Measurements from ENCODE around the gene NFYC.
A peak's percentile ranks its signal among the peaks of the same experiment; 100 is the strongest.

NFYC gene

GRCh38 chr1:40679165-40679953 lies 12.1 kb upstream of the NFYC start:
- no peak for DNase-seq (ENCODE audit: low read depth)
- no peak for TF ChIP-seq CTCF (IDR thresholded peaks at IDR 0.05; ENCODE audit: control insufficient read depth, insufficient read depth, low read depth, low read length, missing control alignments)
- no peak overlapping the region for H3K4me3 ChIP-seq (ENCODE audit: control insufficient read depth, low read depth, low read length)

- DNase-seq (ENCODE audit: low read depth): no peak
- TF ChIP-seq CTCF (IDR thresholded peaks at IDR 0.05; ENCODE audit: control insufficient read depth, insufficient read depth, low read depth, low read length, missing control alignments): no peak
- H3K4me3 ChIP-seq (ENCODE audit: control insufficient read depth, low read depth, low read length): no peak overlapping the region
These were observed 6.8 kb upstream of the NFYC start for GRCh38 chr1:40684669-40685068.

GRCh38 chr1:40687059-40687458 lies 4.4 kb upstream of the NFYC start:
- H3K4me3 ChIP-seq (ENCODE audit: control insufficient read depth, low read depth, low read length): no peak overlapping the region
- DNase-seq (ENCODE audit: low read depth): no peak
- TF ChIP-seq CTCF (IDR thresholded peaks at IDR 0.05; ENCODE audit: control insufficient read depth, insufficient read depth, low read depth, low read length, missing control alignments): no peak

GRCh38 chr1:40687661-40688060 lies 3.8 kb upstream of the NFYC start:
- no peak overlapping the region for H3K4me3 ChIP-seq (ENCODE audit: control insufficient read depth, low read depth, low read length)
- no peak for DNase-seq (ENCODE audit: low read depth)
- no peak for TF ChIP-seq CTCF (IDR thresholded peaks at IDR 0.05; ENCODE audit: control insufficient read depth, insufficient read depth, low read depth, low read length, missing control alignments)

GRCh38 chr1:40689737-40690136 lies 1.8 kb upstream of the NFYC start:
- no peak overlapping the region for H3K4me3 ChIP-seq (ENCODE audit: control insufficient read depth, low read depth, low read length)
- TF ChIP-seq CTCF (IDR thresholded peaks at IDR 0.05; ENCODE audit: control insufficient read depth, insufficient read depth, low read depth, low read length, missing control alignments): no peak
- no peak for DNase-seq (ENCODE audit: low read depth)

- peak overlapping the region; percentile 73 for H3K4me3 ChIP-seq (ENCODE audit: control insufficient read depth, low read depth, low read length)
- no peak for DNase-seq (ENCODE audit: low read depth)
- TF ChIP-seq CTCF (IDR thresholded peaks at IDR 0.05; ENCODE audit: control insufficient read depth, insufficient read depth, low read depth, low read length, missing control alignments): no peak
These were observed 550 bp upstream of the NFYC start for GRCh38 chr1:40690771-40691537.

Measured in AG09309 (cell line).